ENCODE data around the gene CDK18.

CDK18 gene

GRCh38 chr1:205513774-205514173 lies 9.3 kb downstream of the CDK18 start:
- Histone ChIP-seq H3K9ac (ENCODE audit: insufficient read length) (no peak overlapping the region), H3K4me3 (no peak overlapping the region), H3K36me3 (ENCODE audit: insufficient read depth, low read length) (no peaks in the 10 kb centered on the region), H3K27ac (no peak overlapping the region), H3K9me3 (ENCODE audit: low read depth, low read length) (no peaks in the 10 kb centered on the region)
- TF ChIP-seq POLR2AphosphoS5 (IDR thresholded peaks at IDR 0.05; ENCODE audit: borderline replicate concordance, low read depth, low read length) (no peak), EZH2 (IDR thresholded peaks at IDR 0.05) (no peak), FOXP2 (optimal IDR thresholded peaks at IDR 0.05; ENCODE audit: control extremely low read depth, extremely low read length, insufficient read depth) (no peak)
- DNase-seq (ENCODE audit: low read depth, low spot score), result no peak

- H3K4me3 ChIP-seq, result no peak overlapping the region
- TF ChIP-seq EZH2 (IDR thresholded peaks at IDR 0.05) (no peak), FOXP2 (optimal IDR thresholded peaks at IDR 0.05; ENCODE audit: control extremely low read depth, extremely low read length, insufficient read depth) (no peak), POLR2AphosphoS5 (IDR thresholded peaks at IDR 0.05; ENCODE audit: borderline replicate concordance, low read depth, low read length) (no peak)
- DNase-seq (ENCODE audit: low read depth, low spot score), result no peak
These were observed 10.0 kb downstream of the CDK18 start for GRCh38 chr1:205514211-205515142.

GRCh38 chr1:205515781-205516253 lies 11.3 kb downstream of the CDK18 start:
- Histone ChIP-seq H3K27ac (no peak overlapping the region), H3K4me3 (no peak overlapping the region; the same call in 1 of the 2 replicates), H3K36me3 (ENCODE audit: insufficient read depth, low read length) (no peaks in the 10 kb centered on the region), H3K9me3 (ENCODE audit: low read depth, low read length) (no peaks in the 10 kb centered on the region), H3K9ac (ENCODE audit: insufficient read length) (no peak overlapping the region)
- no peak for DNase-seq (ENCODE audit: low read depth, low spot score)
- TF ChIP-seq EZH2 (IDR thresholded peaks at IDR 0.05) (no peak), FOXP2 (optimal IDR thresholded peaks at IDR 0.05; ENCODE audit: control extremely low read depth, extremely low read length, insufficient read depth) (no peak), POLR2AphosphoS5 (IDR thresholded peaks at IDR 0.05; ENCODE audit: borderline replicate concordance, low read depth, low read length) (no peak)

More at GRCh38 chr1:205514211-205515142, 10.0 kb downstream of the CDK18 start:
- Histone ChIP-seq H3K9ac (ENCODE audit: insufficient read length) (no peak overlapping the region), H3K36me3 (ENCODE audit: insufficient read depth, low read length) (no peaks in the 10 kb centered on the region), H3K27ac (no peak overlapping the region), H3K9me3 (ENCODE audit: low read depth, low read length) (no peaks in the 10 kb centered on the region)

- Histone ChIP-seq H3K36me3 (ENCODE audit: insufficient read depth, low read length) (no peaks in the 10 kb centered on the region), H3K4me3 (no peak overlapping the region), H3K9ac (ENCODE audit: insufficient read length) (no peak overlapping the region), H3K27ac (no peak overlapping the region), H3K9me3 (ENCODE audit: low read depth, low read length) (no peaks in the 10 kb centered on the region)
- no peak for DNase-seq (ENCODE audit: low read depth, low spot score)
- no peak for TF ChIP-seq EZH2 (IDR thresholded peaks at IDR 0.05)
- TF ChIP-seq POLR2AphosphoS5 (IDR thresholded peaks at IDR 0.05; ENCODE audit: borderline replicate concordance, low read depth, low read length), result no peak
- TF ChIP-seq FOXP2 (optimal IDR thresholded peaks at IDR 0.05; ENCODE audit: control extremely low read depth, extremely low read length, insufficient read depth), result no peak
These were observed 11.9 kb downstream of the CDK18 start for GRCh38 chr1:205516362-205516761.

GRCh38 chr1:205517288-205517687 lies 12.8 kb downstream of the CDK18 start:
- no peak overlapping the region for H3K4me3 ChIP-seq
- no peaks in the 10 kb centered on the region for H3K9me3 ChIP-seq (ENCODE audit: low read depth, low read length)

GRCh38 chr1:205517763-205518162 lies 13.3 kb downstream of the CDK18 start:
- Histone ChIP-seq H3K4me3 (no peak overlapping the region), H3K9me3 (ENCODE audit: low read depth, low read length) (no peaks in the 10 kb centered on the region), H3K9ac (ENCODE audit: insufficient read length) (no peak overlapping the region), H3K27ac (no peak overlapping the region), H3K36me3 (ENCODE audit: insufficient read depth, low read length) (no peaks in the 10 kb centered on the region)
- TF ChIP-seq POLR2AphosphoS5 (IDR thresholded peaks at IDR 0.05; ENCODE audit: borderline replicate concordance, low read depth, low read length) (no peak), FOXP2 (optimal IDR thresholded peaks at IDR 0.05; ENCODE audit: control extremely low read depth, extremely low read length, insufficient read depth) (no peak), EZH2 (IDR thresholded peaks at IDR 0.05) (no peak)
- DNase-seq (ENCODE audit: low read depth, low spot score), result no peak

More at GRCh38 chr1:205517288-205517687, 12.8 kb downstream of the CDK18 start:
- Histone ChIP-seq H3K9ac (ENCODE audit: insufficient read length) (no peak overlapping the region), H3K27ac (no peak overlapping the region), H3K36me3 (ENCODE audit: insufficient read depth, low read length) (no peaks in the 10 kb centered on the region)
- TF ChIP-seq EZH2 (IDR thresholded peaks at IDR 0.05) (no peak), POLR2AphosphoS5 (IDR thresholded peaks at IDR 0.05; ENCODE audit: borderline replicate concordance, low read depth, low read length) (no peak), FOXP2 (optimal IDR thresholded peaks at IDR 0.05; ENCODE audit: control extremely low read depth, extremely low read length, insufficient read depth) (no peak)
- DNase-seq (ENCODE audit: low read depth, low spot score), result no peak

- no peak overlapping the region for H3K27ac ChIP-seq
- DNase-seq (ENCODE audit: low read depth, low spot score), result no peak
- no peak overlapping the region for H3K4me3 ChIP-seq
- H3K36me3 ChIP-seq (ENCODE audit: insufficient read depth, low read length), result no peaks in the 10 kb centered on the region
- H3K9ac ChIP-seq (ENCODE audit: insufficient read length), result no peak overlapping the region
- TF ChIP-seq FOXP2 (optimal IDR thresholded peaks at IDR 0.05; ENCODE audit: control extremely low read depth, extremely low read length, insufficient read depth) (no peak), EZH2 (IDR thresholded peaks at IDR 0.05) (no peak), POLR2AphosphoS5 (IDR thresholded peaks at IDR 0.05; ENCODE audit: borderline replicate concordance, low read depth, low read length) (no peak)
- H3K9me3 ChIP-seq (ENCODE audit: low read depth, low read length), result no peaks in the 10 kb centered on the region
These were observed 14.4 kb downstream of the CDK18 start for GRCh38 chr1:205518661-205519540.
